Thoracic aorta (tissue), 2 donors: ENCODE results near the gene HMGN4. TPM values are rescaled to one million over a fixed set of nuclear protein-coding genes. Genes with fewer than 3 reads are reported as not detected.
A peak's percentile ranks its signal among the peaks of the same experiment; 100 is the strongest.

Experiments
- ATAC-seq: fragments of 150-250 bp; one replicate; pipeline ENCODE4 v1.8.0; 2017; ENCODE audit warnings: low read depth; ENCODE audit not compliant: insufficient number of reproducible peaks, low FRiP score
- DNase-seq: peaks from one replicate; pipeline ENCODE4 v3.0.0-alpha.2; 2020; ENCODE audit warnings: low spot score
- H3K27ac ChIP-seq, 2 donors: fragments of 200-600 bp; sonication (generic); 1 replicate in 1 of 2; 2 replicates in 1 of 2; pipeline ENCODE4 v1.5.1; 2016; ENCODE audit warnings: mild to moderate bottlenecking in 2 of 2, moderate library complexity in 2 of 2
- H3K27me3 ChIP-seq: fragments of 200-600 bp; sonication (generic); replicated peaks from 2 replicates; pipeline ENCODE4 v1.6.0; 2016; ENCODE audit warnings: mild to moderate bottlenecking; ENCODE audit not compliant: insufficient read depth
- H3K36me3 ChIP-seq: fragments of 200-600 bp; sonication (generic); one replicate; pipeline ENCODE4 v1.5.1; 2016
- H3K4me1 ChIP-seq, 2 donors: fragments of 200-600 bp; sonication (generic); 1 replicate in 1 of 2; 2 replicates in 1 of 2; pipeline versions ENCODE4 v1.5.1 to v1.6.0; 2016; ENCODE audit warnings: low read depth in 2 of 2, mild to moderate bottlenecking in 1 of 2; ENCODE audit not compliant: control insufficient read depth in 1 of 2
- H3K4me3 ChIP-seq: fragments of 200-600 bp; sonication (generic); 2 replicates; pipeline ENCODE4 v1.5.1; 2016; ENCODE audit warnings: mild to moderate bottlenecking
- H3K9me3 ChIP-seq: fragments of 200-600 bp; sonication (generic); 2 replicates; pipeline ENCODE4 v1.5.1; 2016
- total RNA-seq, 2 donors: library from RNA; depleted of rRNA; stranded (reverse); fragments of >200 nt; gene quantifications; one replicate each; pipeline versions ENCODE4 v1.1.0 to v1.2.3, GENCODE V29; 2016
- TF ChIP-seq, protein P1 (sequence below): fragments of 200-600 bp; sonication (generic); IDR thresholded peaks from one replicate; pipeline ENCODE4 v1.5.1; 2019; ENCODE audit warnings: antibody characterized with exemption

The HMGN4 gene
- total RNA-seq, 2 donors from 2014 or later: 41.3 to 45.9 TPM

DNA sequence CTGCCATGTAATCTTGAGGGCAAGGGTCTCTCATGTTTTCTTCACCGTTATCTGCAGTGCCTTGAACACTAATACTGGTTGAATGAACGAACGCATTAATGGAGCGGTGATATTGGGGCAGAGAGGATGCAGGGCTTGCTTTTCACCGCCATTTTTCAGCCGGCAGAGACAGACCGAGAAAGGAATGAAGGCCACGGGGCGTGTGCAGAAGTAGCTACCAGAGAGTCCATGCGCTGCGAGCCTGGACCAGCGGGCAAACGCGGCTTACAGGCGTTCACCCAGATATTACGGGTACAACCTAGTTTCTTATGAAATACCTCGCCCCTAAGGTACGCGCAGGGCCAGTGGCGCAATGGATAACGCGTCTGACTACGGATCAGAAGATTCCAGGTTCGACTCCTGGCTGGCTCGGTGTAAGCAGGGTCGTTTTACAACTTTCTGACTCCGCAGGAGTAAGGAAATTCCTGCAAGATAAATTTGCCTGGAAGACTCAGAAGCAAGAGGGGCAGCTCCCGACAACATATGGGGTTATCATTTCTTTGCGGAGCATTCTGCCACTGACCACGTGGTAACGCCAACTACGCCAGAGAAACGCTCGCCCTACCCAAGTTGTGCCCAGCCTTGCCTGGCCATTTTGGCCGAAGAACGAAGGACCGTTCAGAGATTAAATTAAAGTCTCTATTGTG lies 863 bp upstream of the HMGN4 start:
- peak; percentile 80 for DNase-seq
- Histone ChIP-seq H3K27me3 (no peaks in the 10 kb centered on the region), H3K9me3 (no peaks in the 10 kb centered on the region), H3K4me1 (peaks cover 23 to 64% of the 10 kb centered on the region in 2 donors), H3K4me3 (peak overlapping the region; percentile 93), H3K36me3 (no peaks in the 10 kb centered on the region), H3K27ac (peak overlapping the region; percentile 95 to 97)
- ATAC-seq: peak; percentile 78
- TF ChIP-seq, protein P1, sequence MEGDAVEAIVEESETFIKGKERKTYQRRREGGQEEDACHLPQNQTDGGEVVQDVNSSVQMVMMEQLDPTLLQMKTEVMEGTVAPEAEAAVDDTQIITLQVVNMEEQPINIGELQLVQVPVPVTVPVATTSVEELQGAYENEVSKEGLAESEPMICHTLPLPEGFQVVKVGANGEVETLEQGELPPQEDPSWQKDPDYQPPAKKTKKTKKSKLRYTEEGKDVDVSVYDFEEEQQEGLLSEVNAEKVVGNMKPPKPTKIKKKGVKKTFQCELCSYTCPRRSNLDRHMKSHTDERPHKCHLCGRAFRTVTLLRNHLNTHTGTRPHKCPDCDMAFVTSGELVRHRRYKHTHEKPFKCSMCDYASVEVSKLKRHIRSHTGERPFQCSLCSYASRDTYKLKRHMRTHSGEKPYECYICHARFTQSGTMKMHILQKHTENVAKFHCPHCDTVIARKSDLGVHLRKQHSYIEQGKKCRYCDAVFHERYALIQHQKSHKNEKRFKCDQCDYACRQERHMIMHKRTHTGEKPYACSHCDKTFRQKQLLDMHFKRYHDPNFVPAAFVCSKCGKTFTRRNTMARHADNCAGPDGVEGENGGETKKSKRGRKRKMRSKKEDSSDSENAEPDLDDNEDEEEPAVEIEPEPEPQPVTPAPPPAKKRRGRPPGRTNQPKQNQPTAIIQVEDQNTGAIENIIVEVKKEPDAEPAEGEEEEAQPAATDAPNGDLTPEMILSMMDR: no peak

DNA sequence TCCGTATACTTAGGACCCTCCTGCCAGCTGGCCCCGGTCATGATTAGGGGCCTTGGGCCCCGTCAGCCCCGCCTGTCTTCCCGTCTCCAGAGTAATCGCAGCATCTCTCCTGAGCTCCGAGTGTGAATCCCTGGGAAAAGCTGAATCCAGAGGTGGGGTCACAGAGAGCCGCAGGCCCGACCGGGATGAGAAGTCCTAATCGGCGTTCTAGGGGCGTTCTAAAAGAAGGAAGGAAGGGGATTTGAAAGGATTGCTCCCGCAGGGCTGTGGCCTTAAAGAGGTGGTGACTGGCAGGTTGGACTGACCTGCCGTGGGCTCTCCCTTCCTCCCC lies 371 bp downstream of the HMGN4 start:
- TF ChIP-seq, protein P1: no peak
- Histone ChIP-seq H3K4me1 (peaks cover 23 to 62% of the 10 kb centered on the region in 2 donors), H3K36me3 (no peaks in the 10 kb centered on the region), H3K9me3 (no peaks in the 10 kb centered on the region), H3K27ac (peak overlapping the region; percentile 95 to 97), H3K4me3 (peak overlapping the region; percentile 93), H3K27me3 (no peaks in the 10 kb centered on the region)
- DNase-seq (no peak), ATAC-seq (no peak)

DNA sequence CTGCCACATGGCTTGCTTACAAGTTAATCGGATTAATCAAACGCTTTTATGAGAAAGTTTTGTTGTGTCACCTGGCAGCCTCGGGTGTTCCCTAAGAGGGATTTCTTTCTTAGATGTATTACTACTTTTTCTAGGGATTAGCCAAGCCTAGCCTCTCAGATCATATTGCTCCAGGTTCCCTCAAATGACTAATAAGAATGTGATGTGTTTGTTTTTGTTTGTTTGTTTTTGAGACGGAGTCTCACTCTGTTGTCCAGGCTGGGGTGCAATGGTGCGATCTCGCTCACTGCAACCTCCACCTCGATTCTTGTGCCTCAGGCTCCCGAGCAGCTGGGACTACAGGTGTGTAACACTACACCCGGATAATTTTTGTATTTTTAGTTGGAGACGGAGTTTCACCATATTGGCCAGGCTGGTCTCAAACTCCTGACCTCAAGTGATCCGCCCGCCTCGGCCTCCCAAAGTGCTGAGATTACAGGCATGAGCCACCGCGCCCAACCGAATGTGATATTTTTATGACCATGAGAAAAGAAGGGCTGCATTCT lies 977 bp downstream of the HMGN4 start:
- TF ChIP-seq, protein P1: no peak
- peaks cover 23 to 56% of the 10 kb centered on the region in 2 donors for H3K4me1 ChIP-seq
- H3K27me3 ChIP-seq: no peaks in the 10 kb centered on the region
- no peaks in the 10 kb centered on the region for H3K9me3 ChIP-seq
- no peaks in the 10 kb centered on the region for H3K36me3 ChIP-seq
- DNase-seq (no peak), ATAC-seq (no peak)
- H3K4me3 ChIP-seq: peak overlapping the region; percentile 93
- H3K27ac ChIP-seq: peak overlapping the region; percentile 95 to 97

DNA sequence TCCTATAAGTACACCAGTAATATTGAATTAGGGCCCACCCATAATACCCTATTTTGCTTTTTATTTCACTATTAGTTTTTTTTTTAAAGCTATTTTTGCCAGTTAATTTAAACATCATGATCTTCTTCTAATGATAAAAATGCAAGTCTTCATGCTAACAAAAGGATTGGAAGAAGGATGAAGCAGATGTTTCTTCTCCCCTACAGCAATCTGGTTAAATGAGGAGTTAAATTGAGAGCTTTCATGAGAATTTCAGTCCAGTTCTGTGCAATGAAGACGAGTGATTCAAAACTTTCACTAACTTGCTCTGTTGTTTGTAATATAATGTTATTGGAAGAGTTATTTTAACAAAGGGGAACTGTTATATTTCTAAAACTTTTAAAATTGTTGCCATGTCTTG lies 3.4 kb downstream of the HMGN4 start:
- ATAC-seq (no peak), DNase-seq (no peak)
- TF ChIP-seq, protein P1: no peak
- Histone ChIP-seq H3K4me3 (no peak overlapping the region), H3K4me1 (peaks cover 12 to 36% of the 10 kb centered on the region in 2 donors), H3K27me3 (no peaks in the 10 kb centered on the region), H3K9me3 (no peaks in the 10 kb centered on the region), H3K36me3 (peaks cover 4% of the 10 kb centered on the region), H3K27ac (no peak overlapping the region)

DNA sequence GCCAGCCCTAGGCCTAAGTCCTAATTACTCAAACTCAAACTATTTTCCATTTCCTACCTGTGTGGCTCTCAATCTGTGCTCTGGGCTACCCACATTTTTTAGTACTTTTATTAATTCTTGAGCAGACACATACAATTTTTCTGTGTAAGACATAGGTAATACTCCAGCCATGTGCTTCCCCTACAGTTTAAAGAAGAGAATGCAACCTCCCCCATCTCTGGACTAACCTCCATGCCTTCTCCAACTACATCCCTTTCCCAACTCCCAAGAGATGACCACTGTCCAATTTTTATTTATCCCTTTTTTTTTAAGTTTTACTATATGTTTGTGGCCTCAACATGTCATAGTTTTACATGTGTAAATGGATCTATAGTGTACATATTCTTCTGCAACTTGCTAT lies 5.8 kb downstream of the HMGN4 start:
- Histone ChIP-seq H3K4me1 (peaks cover 12 to 27% of the 10 kb centered on the region in 2 donors), H3K36me3 (peaks cover 4% of the 10 kb centered on the region), H3K9me3 (no peaks in the 10 kb centered on the region), H3K4me3 (no peak overlapping the region), H3K27me3 (no peaks in the 10 kb centered on the region), H3K27ac (no peak overlapping the region)
- ATAC-seq (no peak), DNase-seq (no peak)
- TF ChIP-seq, protein P1: peak; percentile 36
